ENCODE data around the gene PCNX1. TPM values are rescaled to one million over a fixed set of nuclear protein-coding genes. Genes with fewer than 3 reads are reported as not detected.

Gene PCNX1
- total RNA-seq, 1 experiment from 2014 or later = 48.0 TPM

DNA sequence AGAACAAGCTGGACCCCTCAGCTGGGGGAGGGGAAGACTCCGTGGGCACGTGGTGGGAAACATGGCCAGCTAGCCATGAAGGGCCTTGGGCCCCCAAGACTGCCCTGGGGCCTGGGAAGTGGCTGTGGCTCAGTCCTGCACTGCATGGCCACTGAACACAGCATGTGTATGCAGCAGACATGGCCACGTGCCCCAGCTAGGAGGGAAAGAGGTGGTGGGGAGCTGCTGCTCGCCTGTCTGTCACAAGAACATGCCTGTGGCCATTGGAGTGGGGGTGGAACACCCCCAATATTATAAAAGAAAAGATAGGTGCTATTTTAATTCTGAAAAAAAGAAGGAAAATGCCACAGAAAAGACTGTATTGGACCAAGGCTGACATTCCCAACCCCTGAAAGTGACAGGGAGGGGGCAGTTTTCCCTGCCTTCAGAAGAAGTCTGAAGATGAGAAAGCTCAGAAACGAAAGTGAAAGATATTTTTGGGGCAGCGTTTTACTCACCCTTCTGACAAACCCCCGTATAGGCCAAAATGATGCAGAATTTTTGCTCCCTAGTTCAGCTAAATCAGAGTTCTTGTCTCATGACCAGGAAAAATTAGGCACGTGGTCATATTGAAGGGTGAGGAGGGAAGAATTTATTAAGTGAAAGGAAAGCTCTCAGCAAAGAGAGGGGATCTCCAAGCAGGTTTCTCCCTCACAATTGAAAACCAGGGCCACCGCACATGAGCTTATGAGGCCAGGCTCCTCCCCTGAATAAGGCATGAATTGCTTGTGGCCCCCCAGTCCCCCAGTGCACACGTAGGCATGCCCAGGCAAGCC, 35.2 kb upstream of the PCNX1 start:
- H2BK20ac ChIP-seq (ENCODE audit: low read depth, low read length, poor library complexity, severe bottlenecking) = no peak overlapping the region
- no peak overlapping the region for H2AFZ ChIP-seq (ENCODE audit: low read length)
- no peak for DNase-seq
- Mint-ChIP-seq H3K27me3 (ENCODE audit: low read depth) (no peaks in the 10 kb centered on the region; the same call in none of the 2 replicates), H3K4me1 (peaks cover 11 to 14% of the 10 kb centered on the region in 2 experiments), H3K4me3 (no peak overlapping the region), H3K36me3 (ENCODE audit: insufficient read depth in 1 of 3, low read depth in 3 of 3) (peaks cover 15 to 36% (median 29%) of the 10 kb centered on the region in 3 experiments), H3K9me3 (peaks cover 38 to 41% of the 10 kb centered on the region in 2 experiments), H3K27ac (no peak overlapping the region)
- H2AK5ac ChIP-seq (ENCODE audit: insufficient read length, low read length) = no peak overlapping the region
- TF ChIP-seq, protein P1, sequence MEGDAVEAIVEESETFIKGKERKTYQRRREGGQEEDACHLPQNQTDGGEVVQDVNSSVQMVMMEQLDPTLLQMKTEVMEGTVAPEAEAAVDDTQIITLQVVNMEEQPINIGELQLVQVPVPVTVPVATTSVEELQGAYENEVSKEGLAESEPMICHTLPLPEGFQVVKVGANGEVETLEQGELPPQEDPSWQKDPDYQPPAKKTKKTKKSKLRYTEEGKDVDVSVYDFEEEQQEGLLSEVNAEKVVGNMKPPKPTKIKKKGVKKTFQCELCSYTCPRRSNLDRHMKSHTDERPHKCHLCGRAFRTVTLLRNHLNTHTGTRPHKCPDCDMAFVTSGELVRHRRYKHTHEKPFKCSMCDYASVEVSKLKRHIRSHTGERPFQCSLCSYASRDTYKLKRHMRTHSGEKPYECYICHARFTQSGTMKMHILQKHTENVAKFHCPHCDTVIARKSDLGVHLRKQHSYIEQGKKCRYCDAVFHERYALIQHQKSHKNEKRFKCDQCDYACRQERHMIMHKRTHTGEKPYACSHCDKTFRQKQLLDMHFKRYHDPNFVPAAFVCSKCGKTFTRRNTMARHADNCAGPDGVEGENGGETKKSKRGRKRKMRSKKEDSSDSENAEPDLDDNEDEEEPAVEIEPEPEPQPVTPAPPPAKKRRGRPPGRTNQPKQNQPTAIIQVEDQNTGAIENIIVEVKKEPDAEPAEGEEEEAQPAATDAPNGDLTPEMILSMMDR (conservative IDR thresholded peaks at IDR 0.05) = no peak
- no peak overlapping the region for H3K27ac ChIP-seq (ENCODE audit: insufficient read length, low read depth, low read length)
- H2BK5ac ChIP-seq (ENCODE audit: insufficient read length, low read length) = no peak overlapping the region
- no peak overlapping the region for H2BK15ac ChIP-seq (ENCODE audit: low read depth, low read length)
- H3K4ac ChIP-seq (ENCODE audit: low read depth, low read length) = no peak overlapping the region
- no peaks in the 10 kb centered on the region; the same call in 1 of the 2 replicates for H3K4me1 ChIP-seq (ENCODE audit: insufficient read depth, low read length)
- no peak overlapping the region for H3K4me2 ChIP-seq (ENCODE audit: insufficient read depth, insufficient read length, low read length)
- no peak overlapping the region for H2BK12ac ChIP-seq (ENCODE audit: insufficient read length, low read depth, low read length)
- H3K79me1 ChIP-seq (ENCODE audit: insufficient read depth, low read depth, low read length, poor library complexity, severe bottlenecking) = no peaks in the 10 kb centered on the region
- H4K5ac ChIP-seq (ENCODE audit: insufficient read length, low read depth, low read length) = no peak overlapping the region
- no peak overlapping the region for H4K8ac ChIP-seq (replicated peaks; ENCODE audit: insufficient read length, low read depth, low read length)
- no peak overlapping the region for H3K9ac ChIP-seq (ENCODE audit: extremely low read depth, insufficient read length, low read length)
- H4K20me1 ChIP-seq (ENCODE audit: control insufficient read depth, insufficient read depth, insufficient read length) = no peaks in the 10 kb centered on the region
- H3K18ac ChIP-seq (ENCODE audit: insufficient read length, low read depth, low read length) = no peak overlapping the region
- H3K79me2 ChIP-seq (ENCODE audit: insufficient read depth, low read length) = no peaks in the 10 kb centered on the region
- no CpG with 5 or more reads among the region's 10 CpGs for WGBS (ENCODE audit: extremely low coverage, insufficient read length, low lambda C conversion rate)
- no peak overlapping the region for H3K23ac ChIP-seq (ENCODE audit: insufficient read length, low read depth, low read length)
- no peak overlapping the region for H4K91ac ChIP-seq (ENCODE audit: insufficient read length, low read depth, low read length)
- no peak overlapping the region for H3K56ac ChIP-seq (ENCODE audit: insufficient read length, low read depth, low read length)
- H3K27me3 ChIP-seq (ENCODE audit: insufficient read depth, low read length) = no peaks in the 10 kb centered on the region
- no peaks in the 10 kb centered on the region for H3K23me2 ChIP-seq (ENCODE audit: insufficient read length, low read depth, low read length, poor library complexity, severe bottlenecking)
- no peak overlapping the region for H3T11ph ChIP-seq (ENCODE audit: low read length)
- H3K14ac ChIP-seq (ENCODE audit: insufficient read depth, low read length) = no peak overlapping the region
- H3K9me3 ChIP-seq (ENCODE audit: control insufficient read depth, low read depth, low read length) = peaks cover 7% of the 10 kb centered on the region
- H2BK120ac ChIP-seq (ENCODE audit: low read depth, low read length, poor library complexity, severe bottlenecking) = no peak overlapping the region

Data from H9 (cell line).